HEK293 (cell line): Measurements from ENCODE around the gene ZNF469.

ENCODE experiments used
- CTCF ChIA-PET: fragments of 350-600 bp; formaldehyde crosslinking; extraction: SDS; loops from one replicate; lab custom pipeline; 2021; ENCODE audit warnings: antibody characterized with exemption; lab: Yijun Ruan, JAX
- POLR2A ChIA-PET: fragments of 300-600 bp; formaldehyde crosslinking; extraction: SDS; loops from one replicate; lab custom pipeline; 2020; ENCODE audit warnings: antibody characterized with exemption, inconsistent platforms; lab: Yijun Ruan, JAX
- H3K27ac ChIP-seq: fragments of 200-500 bp; sonication (Bioruptor generic); 2 replicates; pipeline ENCODE4 v1.5.1; 2014; ENCODE audit warnings: low read depth, low read length, control low read depth, inconsistent platforms; ENCODE audit errors: extremely low read depth
- H3K36me3 ChIP-seq, 2 experiments: fragments of 200-500 bp in 1 of 2; sonication (Bioruptor generic) in 1 of 2; 1 replicate in 1 of 2; 2 replicates in 1 of 2; pipeline ENCODE4 v1.5.1; 2014 to 2017; ENCODE audit warnings: inconsistent platforms in 2 of 2, low read length in 2 of 2; ENCODE audit not compliant: control insufficient read depth in 2 of 2, insufficient read depth in 1 of 2
- H3K4me1 ChIP-seq: fragments of 200-500 bp; sonication (Bioruptor generic); 2 replicates; pipeline ENCODE4 v1.5.1; 2014; ENCODE audit warnings: mild to moderate bottlenecking, low read length, inconsistent platforms; ENCODE audit not compliant: control insufficient read depth, insufficient read depth
- H3K4me3 ChIP-seq: 2 replicates; pipeline ENCODE4 v1.5.1; 2011; ENCODE audit warnings: low read depth, mild to moderate bottlenecking, control low read depth, low read length, moderate library complexity
- H3K9me3 ChIP-seq: fragments of 200-500 bp; sonication (Bioruptor generic); 2 replicates; pipeline ENCODE4 v1.5.1; 2014; ENCODE audit warnings: low read depth, low read length, inconsistent platforms; ENCODE audit not compliant: control insufficient read depth, insufficient read depth
- ATF2 ChIP-seq: fragments of 450-650 bp; formaldehyde crosslinking; IDR thresholded peaks from 2 replicates; pipeline ENCODE4 v1.5.1; 2016; ENCODE audit warnings: missing biosample characterization, missing genetic modification characterization, low read depth
- KLF7 ChIP-seq: fragments of 450-650 bp; formaldehyde crosslinking; IDR thresholded peaks from 2 replicates; pipeline ENCODE4 v1.5.1; 2016; ENCODE audit warnings: missing biosample characterization, missing genetic modification characterization, borderline replicate concordance
- KLF8 ChIP-seq: fragments of 450-650 bp; formaldehyde crosslinking; IDR thresholded peaks from 2 replicates; pipeline ENCODE4 v1.5.1; 2016; ENCODE audit warnings: missing biosample characterization, missing genetic modification characterization
- PRDM10 ChIP-seq: fragments of 450-650 bp; formaldehyde crosslinking; IDR thresholded peaks from 2 replicates; pipeline ENCODE4 v1.5.1; 2016; ENCODE audit warnings: missing biosample characterization, missing genetic modification characterization
- YY2 ChIP-seq: fragments of 450-650 bp; formaldehyde crosslinking; IDR thresholded peaks from 2 replicates; pipeline ENCODE4 v1.5.1; 2016; ENCODE audit warnings: missing biosample characterization, missing genetic modification characterization
- ZBTB11 ChIP-seq: fragments of 450-650 bp; formaldehyde crosslinking; conservative IDR thresholded peaks from 2 replicates; pipeline ENCODE4 v1.5.1; 2016; ENCODE audit warnings: low read depth, missing biosample characterization, missing genetic modification characterization
- ZBTB6 ChIP-seq: fragments of 450-650 bp; formaldehyde crosslinking; IDR thresholded peaks from 2 replicates; pipeline ENCODE4 v1.5.1; 2017; ENCODE audit warnings: missing biosample characterization, missing genetic modification characterization
- ZBTB8A ChIP-seq: fragments of 450-650 bp; formaldehyde crosslinking; IDR thresholded peaks from 2 replicates; pipeline ENCODE4 v1.5.1; 2016; ENCODE audit warnings: missing biosample characterization, missing genetic modification characterization
- ZNF19 ChIP-seq: fragments of 450-650 bp; formaldehyde crosslinking; IDR thresholded peaks from 2 replicates; pipeline ENCODE4; 2016; ENCODE audit warnings: missing biosample characterization, missing genetic modification characterization, low read depth
- ZNF214 ChIP-seq: fragments of 450-650 bp; formaldehyde crosslinking; IDR thresholded peaks from 2 replicates; pipeline ENCODE4 v1.5.1; 2017; ENCODE audit warnings: missing biosample characterization, mild to moderate bottlenecking, missing genetic modification characterization, borderline replicate concordance
- ZNF335 ChIP-seq: fragments of 450-650 bp; formaldehyde crosslinking; conservative IDR thresholded peaks from 2 replicates; pipeline ENCODE4 v1.5.1; 2016; ENCODE audit warnings: missing biosample characterization, missing genetic modification characterization
- ZNF350 ChIP-seq: fragments of 450-650 bp; formaldehyde crosslinking; IDR thresholded peaks from 2 replicates; pipeline ENCODE4 v1.5.0; 2017; ENCODE audit warnings: missing biosample characterization, mild to moderate bottlenecking, missing genetic modification characterization
- ZNF354C ChIP-seq: fragments of 450-650 bp; formaldehyde crosslinking; IDR thresholded peaks from 2 replicates; pipeline ENCODE4 v1.5.1; 2016; ENCODE audit warnings: missing biosample characterization, missing genetic modification characterization, low read depth, borderline replicate concordance
- ZNF366 ChIP-seq: fragments of 450-650 bp; formaldehyde crosslinking; conservative IDR thresholded peaks from 2 replicates; pipeline ENCODE4 v1.5.1; 2016; ENCODE audit warnings: missing biosample characterization, missing genetic modification characterization
- ZNF398 ChIP-seq: fragments of 450-650 bp; formaldehyde crosslinking; IDR thresholded peaks from 2 replicates; pipeline ENCODE4 v1.5.1; 2017; ENCODE audit warnings: missing biosample characterization, missing genetic modification characterization
- ZNF423 ChIP-seq: fragments of 450-650 bp; formaldehyde crosslinking; IDR thresholded peaks from 2 replicates; pipeline ENCODE4 v1.5.1; 2016; ENCODE audit warnings: missing biosample characterization, missing genetic modification characterization
- ZNF449 ChIP-seq: fragments of 450-650 bp; formaldehyde crosslinking; IDR thresholded peaks from 2 replicates; pipeline ENCODE4 v1.5.1; 2017; ENCODE audit warnings: missing biosample characterization, mild to moderate bottlenecking, missing genetic modification characterization, moderate library complexity
- ZNF596 ChIP-seq: fragments of 450-650 bp; IDR thresholded peaks from 2 replicates; pipeline ENCODE4 v1.5.0; 2018; ENCODE audit warnings: missing biosample characterization, mild to moderate bottlenecking, missing genetic modification characterization, moderate library complexity
- ZNF610 ChIP-seq: fragments of 450-650 bp; formaldehyde crosslinking; IDR thresholded peaks from 2 replicates; pipeline ENCODE4 v1.5.1; 2016; ENCODE audit warnings: missing biosample characterization, missing genetic modification characterization, borderline replicate concordance
- ZNF670 ChIP-seq: fragments of 450-650 bp; formaldehyde crosslinking; IDR thresholded peaks from 2 replicates; pipeline ENCODE4 v1.5.1; 2016; ENCODE audit warnings: missing biosample characterization, missing genetic modification characterization, low read depth
- ZSCAN16 ChIP-seq: fragments of 450-650 bp; formaldehyde crosslinking; IDR thresholded peaks from 2 replicates; pipeline ENCODE4 v1.5.1; 2016; ENCODE audit warnings: missing biosample characterization, missing genetic modification characterization
- ZSCAN23 ChIP-seq: fragments of 450-650 bp; formaldehyde crosslinking; IDR thresholded peaks from 2 replicates; pipeline ENCODE4 v1.5.1; 2016; ENCODE audit warnings: missing biosample characterization, missing genetic modification characterization

ZNF469 gene

GRCh38 chr16:88390735-88391134, 8.0 kb downstream of the ZNF469 start:
- H3K9me3 ChIP-seq: no peaks in the 10 kb centered on the region
- no peaks in the 10 kb centered on the region for H3K4me1 ChIP-seq
- no peak overlapping the region for H3K27ac ChIP-seq
- no peaks in the 10 kb centered on the region for H3K36me3 ChIP-seq
- ChIA-PET POLR2A (no interaction called here), CTCF (interaction anchor here (0.7 kb wide), 2 partner anchors 79 to 329 kb away, joined by 3 read pairs; no protein-coding TSS in a partner anchor)
- H3K4me3 ChIP-seq: no peak overlapping the region
- TF ChIP-seq YY2 (no peak), ZNF350 (tag by site-specific recombination) (no peak), ZNF214 (tag by site-specific recombination) (no peak), ZBTB8A (no peak), ZBTB6 (tag by site-specific recombination) (no peak), PRDM10 (tag by site-specific recombination) (no peak), ZNF596 (no peak), ZNF19 (tag by site-specific recombination) (no peak), ZNF423 (no peak), ZNF610 (no peak), ZNF366 (tag by site-specific recombination) (no peak), ZSCAN16 (tag by site-specific recombination) (no peak)

- Histone ChIP-seq H3K27ac (no peak overlapping the region), H3K4me3 (no peak overlapping the region), H3K36me3 (no peaks in the 10 kb centered on the region), H3K9me3 (no peaks in the 10 kb centered on the region), H3K4me1 (no peaks in the 10 kb centered on the region)
- POLR2A ChIA-PET: no interaction called here
- CTCF ChIA-PET: interaction anchor here (0.6 to 0.7 kb wide), 2 partner anchors 8 to 329 kb away, joined by 3 read pairs; partner anchors contain the start of gene ZNF469
- TF ChIP-seq ATF2 (tag by site-specific recombination): no peak
- no peak for TF ChIP-seq ZNF398 (tag by site-specific recombination)
- no peak for TF ChIP-seq ZNF335 (tag by site-specific recombination)
- no peak for TF ChIP-seq ZNF449 (tag by site-specific recombination)
- no peak for TF ChIP-seq ZNF354C (tag by site-specific recombination)
- TF ChIP-seq KLF7: no peak
- TF ChIP-seq KLF8 (tag by site-specific recombination): no peak
- TF ChIP-seq ZSCAN23 (tag by site-specific recombination): no peak
- TF ChIP-seq ZBTB11: no peak
- TF ChIP-seq ZNF670 (tag by site-specific recombination): no peak
Measured at GRCh38 chr16:88391144-88391850, 8.5 kb downstream of the ZNF469 start.
